HG02798 (cell line): ENCODE results near the gene VEPH1.

Source experiments
- ATAC-seq: cut with Tn5 transposase; IDR thresholded peaks from one replicate; pipeline ENCODE4 v1.9.1; 2021; ENCODE audit warnings: mild to moderate bottlenecking; ENCODE audit not compliant: unreplicated experiment, poor library complexity

VEPH1 gene

DNA sequence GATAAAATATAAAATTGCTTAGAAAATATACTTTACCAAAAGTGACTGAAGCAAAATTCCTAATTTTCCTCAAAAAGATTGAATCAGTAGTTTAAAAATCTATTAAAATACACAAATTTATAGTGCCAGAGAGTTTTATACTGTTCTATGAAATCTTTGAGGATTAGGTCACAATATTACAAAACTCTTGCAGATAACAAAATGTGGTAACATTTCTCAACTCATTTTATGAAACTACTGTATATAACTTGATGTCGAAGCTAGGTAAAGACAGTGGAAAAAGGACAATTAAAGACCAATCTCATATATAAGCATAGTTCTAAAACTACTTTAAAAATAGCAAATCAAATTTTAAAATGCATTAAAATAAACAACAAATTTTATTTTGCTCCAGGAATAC lies 15.9 kb downstream of the VEPH1 start:
- ATAC-seq = no peak

DNA sequence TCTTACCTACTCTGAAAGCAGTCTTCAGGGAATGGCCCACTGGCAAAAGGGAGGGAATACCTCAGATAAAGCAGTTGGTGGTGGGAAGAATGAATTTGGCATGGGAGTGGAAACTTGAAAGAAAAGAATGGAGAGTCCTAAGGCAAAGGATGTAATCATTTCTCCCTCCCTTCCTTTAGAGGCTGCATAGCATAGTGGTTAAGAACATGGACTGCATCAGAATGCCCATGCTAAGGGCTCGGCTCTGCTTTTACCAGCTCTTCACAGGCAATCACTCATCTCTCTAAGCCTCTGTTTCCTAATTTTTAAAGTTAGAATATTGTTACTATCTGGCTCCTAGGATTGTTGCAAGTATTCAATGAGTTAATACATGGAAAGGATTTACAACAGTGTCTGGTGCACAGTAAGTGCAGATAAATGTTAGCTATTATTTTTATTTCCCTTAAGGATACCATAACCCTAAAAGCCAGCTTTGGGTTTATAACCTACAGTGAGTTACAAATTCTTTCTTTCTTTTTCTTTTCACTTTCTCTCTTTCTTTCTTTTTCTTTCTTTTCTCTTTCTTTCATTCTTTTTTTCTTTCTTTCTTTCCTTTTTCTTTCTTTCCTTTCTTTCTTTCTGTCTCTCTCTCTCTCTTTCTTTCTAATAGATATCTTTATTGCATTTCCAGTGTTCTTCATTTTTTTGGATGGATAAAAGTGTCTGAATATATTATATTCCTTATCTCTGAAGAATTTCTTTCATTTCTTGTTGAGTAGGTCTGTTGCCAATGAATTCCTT lies 23.6 kb downstream of the VEPH1 start:
- ATAC-seq = no peak

DNA sequence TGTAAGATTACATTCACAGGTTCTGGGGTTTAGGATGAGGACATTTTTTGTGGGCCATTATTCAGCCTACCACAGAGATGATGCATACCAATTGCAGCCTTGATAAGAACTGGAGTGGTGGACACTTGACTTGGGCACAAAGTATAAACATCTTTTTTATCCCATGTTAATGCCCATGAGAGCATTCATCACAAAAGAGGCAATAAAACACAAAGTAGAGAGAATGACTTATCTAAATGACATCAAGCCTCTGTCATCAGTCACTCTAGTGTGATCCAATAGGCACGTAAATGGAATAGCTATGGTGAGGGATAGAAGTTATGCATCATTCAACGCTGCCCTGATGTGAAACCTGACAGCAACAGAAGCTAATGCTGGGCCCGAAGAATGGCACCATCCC lies 25.8 kb downstream of the VEPH1 start:
- ATAC-seq = no peak

DNA sequence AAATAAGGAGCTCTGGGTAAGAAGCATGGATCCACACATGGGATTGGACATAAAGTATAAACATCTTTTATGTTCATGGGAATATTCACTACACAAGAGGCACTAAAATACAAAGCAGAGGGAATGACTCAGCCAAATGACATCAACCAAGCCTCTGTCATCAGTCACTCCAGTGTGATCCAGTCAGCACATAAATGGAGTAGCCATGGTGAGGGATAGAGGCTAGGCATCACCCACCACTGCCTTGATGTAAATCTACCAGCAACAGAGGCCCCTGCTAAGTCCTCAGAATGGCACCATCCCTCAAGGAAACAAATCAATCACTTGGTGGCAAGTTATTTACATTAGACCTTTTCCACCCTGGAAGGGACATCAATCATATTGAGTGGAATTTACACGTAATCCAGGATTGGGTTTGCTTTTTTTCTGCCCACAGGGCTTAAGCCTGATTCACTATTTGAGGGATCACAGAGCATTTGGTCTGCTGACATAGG lies 27.2 kb downstream of the VEPH1 start:
- ATAC-seq = no peak

DNA sequence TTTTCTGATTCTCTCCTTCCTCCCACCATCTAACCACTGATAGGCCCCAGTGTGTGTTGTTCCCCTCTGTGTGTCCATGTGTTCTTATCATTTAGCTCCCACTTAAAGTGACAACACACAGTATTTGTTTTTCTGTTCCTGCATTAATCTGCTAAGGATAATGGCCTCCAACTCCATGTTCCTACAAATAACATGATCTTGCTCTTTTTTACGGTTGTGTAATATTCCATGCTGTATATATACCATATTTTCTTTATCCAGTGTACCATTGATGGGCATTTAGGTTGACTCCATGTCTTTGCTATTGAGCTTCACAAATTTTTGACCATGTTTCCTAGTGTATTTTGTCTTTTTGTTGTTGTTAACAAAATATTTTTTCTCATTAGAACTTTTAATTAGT lies 30.6 kb downstream of the VEPH1 start:
- ATAC-seq = no peak

DNA sequence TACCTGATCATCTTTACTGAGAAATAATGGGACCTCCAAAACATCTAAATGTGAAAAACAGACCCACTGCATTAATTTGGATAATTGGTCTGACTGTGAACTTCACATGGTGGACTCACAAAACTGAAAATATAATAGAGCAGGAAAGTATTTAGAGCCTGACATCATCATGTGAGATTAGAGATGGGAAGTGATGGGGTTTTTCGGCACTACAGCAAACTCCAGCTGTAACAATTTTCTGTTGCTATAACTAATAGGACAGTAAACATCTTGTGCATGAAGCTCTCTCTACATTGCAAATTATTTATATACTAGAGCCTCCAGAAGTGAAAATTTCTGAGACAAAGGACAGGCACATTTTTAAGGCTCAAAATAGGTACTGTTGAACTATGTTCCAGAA lies 32.2 kb downstream of the VEPH1 start:
- no peak for ATAC-seq

DNA sequence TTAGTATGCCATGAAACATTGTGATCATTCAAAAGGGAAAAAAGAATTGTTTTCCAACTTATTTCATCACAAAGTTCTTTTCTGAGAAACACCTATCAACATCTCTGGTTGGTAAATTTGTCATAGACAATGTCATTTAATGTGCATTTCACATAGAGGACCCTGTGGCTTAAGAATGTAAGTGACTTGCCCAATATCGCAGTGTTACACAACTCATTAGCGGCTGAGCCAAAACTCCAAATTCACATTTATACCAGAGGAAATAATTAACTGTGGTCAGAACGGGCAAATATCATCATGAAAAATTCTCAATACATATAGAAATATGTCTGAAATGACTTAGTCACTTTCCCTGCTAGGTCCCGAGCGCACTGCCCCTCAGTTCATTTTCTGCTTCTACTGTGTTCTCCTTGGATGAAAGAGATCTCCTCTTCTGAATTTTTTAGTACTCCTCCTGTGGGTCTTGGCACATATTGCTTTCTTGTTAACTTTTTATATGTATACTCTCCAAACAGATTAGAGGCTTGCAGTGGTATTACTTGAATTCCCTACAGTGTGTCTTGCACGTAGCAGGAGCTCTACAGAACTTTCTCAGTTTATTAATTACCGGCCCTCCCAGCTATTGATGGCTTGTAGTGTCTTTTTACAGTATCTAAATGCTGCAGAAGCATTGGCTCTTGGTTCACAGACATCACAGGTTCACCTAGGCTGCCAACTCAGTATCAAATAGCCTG lies 33.5 kb downstream of the VEPH1 start:
- ATAC-seq = no peak

DNA sequence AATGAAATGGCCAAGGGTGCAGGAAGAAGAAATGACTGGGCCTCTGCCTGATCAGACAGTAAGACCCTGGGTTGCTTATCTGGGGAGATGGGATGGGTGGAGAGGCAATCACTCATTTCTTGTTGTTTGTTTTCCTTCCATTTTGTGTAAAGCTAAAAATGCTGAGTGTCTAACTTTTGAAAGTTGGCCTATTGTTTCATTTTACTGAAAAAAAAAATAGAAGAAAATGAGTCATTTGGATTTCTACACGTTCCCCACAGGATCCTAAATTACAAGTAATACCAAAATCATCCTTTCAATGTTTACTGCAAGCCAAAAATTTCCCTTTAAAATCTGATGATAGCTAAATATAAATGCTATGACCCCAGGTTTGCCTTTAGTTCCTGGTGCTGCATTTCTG lies 36.0 kb downstream of the VEPH1 start:
- no peak for ATAC-seq

DNA sequence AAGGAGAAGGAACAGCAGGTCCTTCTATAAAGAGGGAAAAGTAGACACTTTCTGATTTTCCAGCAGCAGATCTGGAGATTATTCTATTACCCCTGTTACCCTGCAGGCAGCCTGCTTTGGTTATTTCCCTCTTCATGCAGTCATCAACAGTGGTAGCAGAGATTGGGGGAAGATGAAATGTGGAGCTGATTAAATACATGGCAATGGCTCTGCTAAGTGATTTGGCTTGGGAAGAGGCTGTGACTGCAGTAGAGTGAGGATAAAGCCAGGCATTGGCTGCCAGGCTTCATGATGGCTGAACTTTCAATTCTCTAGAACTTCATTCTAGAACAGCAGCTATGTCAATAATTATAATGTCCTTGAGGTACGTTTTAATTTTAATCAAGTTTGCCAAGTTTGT lies 37.5 kb downstream of the VEPH1 start:
- ATAC-seq = no peak

DNA sequence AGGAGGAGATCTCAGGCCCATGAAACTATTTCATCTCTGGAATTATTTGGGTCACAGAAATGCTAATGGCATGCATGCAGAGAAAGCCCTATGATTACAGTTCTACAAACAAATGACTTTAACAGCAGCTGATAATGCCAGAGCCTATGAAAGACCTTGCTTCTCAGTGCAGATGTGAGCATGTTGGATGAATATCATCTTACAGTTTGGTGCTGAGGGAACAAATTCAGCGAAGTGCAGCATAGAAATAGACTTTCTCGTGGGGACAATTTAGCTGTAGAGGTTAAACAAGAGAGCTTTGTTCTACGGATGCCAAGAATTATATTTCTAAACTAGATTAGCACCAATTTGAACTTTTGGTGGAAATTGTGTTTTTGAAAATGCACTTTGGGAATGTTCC lies 38.9 kb downstream of the VEPH1 start:
- ATAC-seq = no peak

DNA sequence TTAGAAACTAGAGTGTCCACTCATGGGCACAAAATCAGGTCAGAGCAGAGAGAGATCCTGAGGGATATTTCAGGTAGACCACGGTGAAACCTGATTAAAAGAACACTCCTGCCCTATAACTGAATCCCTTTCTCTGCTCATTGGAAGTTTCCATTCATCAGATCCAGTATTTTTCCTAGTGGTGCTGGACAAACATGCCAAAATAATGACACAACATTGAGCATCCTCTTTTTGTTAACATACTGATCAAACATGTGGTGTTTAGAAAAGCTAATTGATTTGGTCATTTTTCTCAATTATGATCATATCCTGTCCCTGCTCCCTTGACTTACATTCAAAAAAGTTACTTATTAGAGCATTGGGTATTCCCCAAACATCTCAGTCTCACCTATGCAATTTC lies 39.4 kb downstream of the VEPH1 start:
- no peak for ATAC-seq

DNA sequence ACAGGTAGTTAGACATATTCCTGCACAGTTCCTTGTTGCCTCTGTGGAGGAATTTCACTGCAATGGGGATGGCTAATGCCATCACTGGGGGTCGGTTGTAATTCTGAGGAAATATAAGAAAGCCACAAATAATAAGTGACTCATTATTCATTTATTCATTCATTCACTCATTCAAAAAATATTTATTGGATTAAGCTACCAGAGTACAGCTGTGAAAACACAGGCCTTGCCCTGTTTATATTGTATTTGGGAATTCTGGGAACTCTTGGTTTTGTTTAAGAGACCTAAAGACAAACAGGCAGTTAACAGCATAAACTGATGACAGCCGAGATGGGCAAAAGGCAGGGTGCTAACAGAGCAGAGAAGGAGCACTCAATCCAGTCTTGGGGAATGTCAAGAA lies 43.0 kb downstream of the VEPH1 start:
- ATAC-seq = no peak

DNA sequence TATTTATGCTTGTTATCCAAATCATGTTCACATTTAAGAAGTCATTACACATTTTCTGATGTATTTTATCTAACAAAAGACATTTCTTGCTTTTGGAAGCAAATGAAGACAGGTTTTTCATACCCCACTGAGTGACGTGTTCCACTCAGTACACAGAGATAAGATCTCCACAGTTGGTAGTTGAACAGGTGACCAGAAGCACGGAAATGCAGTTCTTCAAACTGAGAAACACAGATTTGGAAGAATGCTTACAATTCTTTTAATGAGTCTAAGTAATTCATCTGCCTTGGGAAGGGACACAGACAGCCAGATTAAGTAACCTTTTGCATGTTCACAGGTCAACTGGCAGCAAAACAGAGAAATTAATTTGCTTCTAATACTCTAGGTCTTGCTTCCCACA lies 43.5 kb downstream of the VEPH1 start:
- no peak for ATAC-seq

DNA sequence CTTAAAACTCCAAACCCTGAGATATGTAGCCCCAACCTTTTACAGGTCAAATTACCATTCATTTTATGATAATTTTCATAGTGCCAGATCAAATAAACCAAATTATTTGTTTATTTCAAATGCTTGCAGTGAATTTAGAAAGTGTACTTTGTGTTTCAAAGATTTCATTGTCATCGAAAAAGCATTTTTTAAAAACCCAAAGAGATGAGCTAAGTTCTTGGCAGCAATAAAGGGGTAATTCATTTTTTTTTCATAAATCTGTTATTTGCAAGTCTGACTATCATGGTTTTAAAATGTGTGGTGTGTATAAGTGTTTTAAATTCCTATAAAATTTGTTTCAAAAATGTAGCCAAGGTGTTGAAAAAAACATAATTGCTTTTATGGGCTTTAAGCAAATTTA lies 49.4 kb downstream of the VEPH1 start:
- ATAC-seq = no peak

DNA sequence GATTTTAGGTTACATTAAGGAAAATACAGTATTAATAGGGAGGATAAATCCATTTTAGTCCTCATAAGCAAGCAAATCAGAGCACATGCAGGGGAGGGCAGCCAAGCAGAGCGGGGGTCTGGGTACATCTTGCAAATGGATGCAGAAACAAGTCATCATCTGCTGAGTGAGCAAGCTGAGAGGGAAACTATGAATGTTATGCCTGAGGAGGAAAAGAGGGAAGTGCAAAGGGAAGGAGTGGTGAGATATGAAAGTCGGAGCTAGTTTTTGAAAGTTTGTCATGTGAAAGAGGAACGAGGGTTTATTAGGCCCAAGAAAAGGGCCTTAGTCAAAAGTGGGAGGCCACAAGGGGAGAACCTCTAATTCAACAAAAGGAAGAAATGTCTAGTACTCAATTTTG lies 51.1 kb downstream of the VEPH1 start:
- ATAC-seq = no peak

DNA sequence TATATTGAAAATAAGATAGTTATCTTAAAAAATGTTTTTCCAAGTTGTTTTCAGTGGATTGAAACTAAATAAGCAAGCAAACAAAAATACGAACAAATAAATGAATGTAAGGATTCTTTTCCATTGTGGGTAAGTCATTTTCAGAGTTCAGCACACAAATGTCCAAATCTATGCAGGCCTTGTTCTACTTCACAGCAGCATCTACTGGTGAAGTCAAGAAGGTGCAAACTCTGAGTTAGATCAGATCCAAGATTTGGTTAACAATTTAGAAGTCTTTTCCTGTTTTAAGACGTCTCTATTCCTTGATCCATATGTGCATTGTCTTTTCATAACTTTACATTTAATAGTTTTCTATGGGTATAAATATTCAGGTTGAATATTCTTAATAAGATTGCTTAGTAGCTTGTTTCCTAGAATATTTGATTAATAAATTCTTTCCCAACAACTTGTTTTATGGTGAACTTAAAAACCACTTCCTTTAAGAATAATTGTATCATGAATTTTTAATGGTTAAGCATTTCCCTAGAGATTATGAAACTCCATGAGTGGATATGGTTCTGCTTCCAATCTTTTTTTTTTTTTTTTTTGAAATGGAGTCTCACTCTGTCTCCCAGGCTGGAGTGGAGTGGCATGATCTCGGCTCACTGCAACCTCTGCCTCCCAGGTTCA lies 56.1 kb downstream of the VEPH1 start:
- ATAC-seq = no peak

DNA sequence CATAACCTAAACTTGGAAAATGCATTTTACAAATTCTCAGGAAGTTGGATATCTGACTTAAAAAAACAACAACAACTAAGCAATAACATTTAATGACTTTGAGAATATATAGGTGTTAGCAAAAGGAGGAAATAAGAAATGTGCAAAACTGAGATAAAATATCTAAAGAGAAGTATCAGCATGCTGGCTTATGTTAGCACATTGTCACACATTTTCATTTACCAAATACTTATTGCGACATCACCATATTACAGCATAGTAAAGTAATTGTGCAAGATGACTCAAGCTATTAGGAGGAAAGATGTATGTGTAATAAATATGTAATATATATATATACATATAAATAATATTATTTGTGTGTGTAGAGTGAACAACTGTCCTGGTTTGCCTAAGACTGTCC lies 57.4 kb downstream of the VEPH1 start:
- ATAC-seq = no peak

DNA sequence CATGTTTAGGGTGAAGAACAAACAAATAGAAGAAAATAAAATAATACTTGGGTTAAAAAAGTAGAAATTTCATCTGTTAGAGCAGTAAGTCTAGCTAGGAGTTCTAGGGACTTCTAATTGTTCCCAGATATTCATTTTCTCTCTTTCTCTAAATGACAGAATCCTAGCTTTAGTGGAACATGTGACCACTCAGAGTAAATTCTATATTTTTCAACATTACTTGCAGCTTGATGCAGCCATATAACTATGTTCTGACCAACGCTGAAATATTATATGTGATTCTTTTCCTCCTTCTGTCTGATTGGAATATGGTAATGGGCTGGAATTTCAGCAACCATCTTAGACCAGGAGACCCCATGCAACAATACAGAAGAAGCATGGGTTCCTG lies 58.4 kb downstream of the VEPH1 start:
- no peak for ATAC-seq

DNA sequence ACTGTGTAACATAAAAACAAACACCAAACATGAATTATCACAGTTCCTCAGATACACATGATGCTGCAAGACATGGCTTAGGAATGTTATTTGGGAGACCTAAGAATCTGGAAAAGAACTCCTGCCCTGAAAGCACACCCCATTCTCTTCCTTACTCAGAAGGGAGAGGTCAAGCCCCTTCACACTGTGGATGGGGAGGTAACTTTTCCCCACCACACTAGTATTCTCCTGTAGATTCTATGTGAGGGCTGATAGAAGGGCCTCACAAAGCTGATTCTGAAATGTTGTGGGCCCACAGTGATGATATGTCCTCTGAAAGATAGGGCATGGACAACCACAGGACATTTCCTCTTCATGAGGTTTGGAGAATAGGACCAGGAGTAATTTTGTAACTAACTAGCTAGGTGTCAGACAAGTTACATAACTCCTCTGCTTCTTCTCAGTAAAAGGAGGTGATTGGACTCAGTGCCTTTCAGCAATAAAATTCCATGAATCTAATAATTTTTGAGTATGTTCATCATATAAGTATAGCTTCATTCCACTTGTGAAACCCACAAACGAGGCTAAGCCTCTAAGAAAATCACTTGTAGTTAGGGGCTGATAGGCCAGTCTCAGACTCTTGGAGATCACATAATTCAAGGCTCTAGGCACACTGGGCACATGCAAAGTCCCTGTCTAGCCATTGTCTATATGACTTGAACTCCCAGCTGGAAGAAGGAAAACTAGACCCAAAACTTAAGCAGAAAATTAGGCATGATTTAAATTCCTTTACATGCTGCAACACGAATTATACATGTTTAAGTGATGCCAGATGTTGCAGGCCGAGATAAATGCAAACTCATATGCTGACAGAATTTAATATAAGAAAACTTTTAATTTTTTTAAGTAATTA lies 59.1 kb downstream of the VEPH1 start:
- ATAC-seq = no peak

DNA sequence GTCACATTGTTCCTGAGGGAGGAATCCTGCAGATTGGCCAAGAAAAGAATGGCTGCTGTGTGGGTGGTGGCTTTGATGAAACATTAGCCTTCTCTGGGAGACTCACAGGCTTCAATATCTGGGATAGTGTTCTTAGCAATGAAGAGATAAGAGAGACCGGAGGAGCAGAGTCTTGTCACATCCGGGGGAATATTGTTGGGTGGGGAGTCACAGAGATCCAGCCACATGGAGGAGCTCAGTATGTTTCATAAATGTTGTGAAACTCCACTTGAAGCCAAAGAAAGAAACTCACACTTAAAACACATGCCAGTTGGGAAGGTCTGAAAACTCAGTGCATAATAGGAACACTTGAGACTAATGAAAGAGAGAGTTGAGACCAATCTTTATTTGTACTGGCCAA lies 60.5 kb downstream of the VEPH1 start:
- ATAC-seq = no peak
